Gastrocnemius medialis (tissue), 4 donors: ENCODE measurements around the gene TGFBR2.

Source experiments
- POLR2A ChIP-seq, 2 donors: fragments of 450-650 bp; IDR thresholded peaks; one replicate each; pipeline ENCODE4 v1.6.1; 2017; ENCODE audit warnings: antibody characterized with exemption in 2 of 2, mild to moderate bottlenecking in 2 of 2, moderate library complexity in 2 of 2
- TF ChIP-seq, protein P1 (sequence below), 5 experiments: fragments of 450-650 bp in 3 of 5; fragments of 200-600 bp in 2 of 5; sonication (generic) in 2 of 5; IDR thresholded peaks in 4 of 5; conservative IDR thresholded peaks in 1 of 5; 1 replicate in 4 of 5; 2 replicates in 1 of 5; pipeline ENCODE4 v1.5.1; 2016 to 2019; ENCODE audit warnings: antibody characterized with exemption in 5 of 5, mild to moderate bottlenecking in 3 of 5, moderate library complexity in 3 of 5

DNA sequence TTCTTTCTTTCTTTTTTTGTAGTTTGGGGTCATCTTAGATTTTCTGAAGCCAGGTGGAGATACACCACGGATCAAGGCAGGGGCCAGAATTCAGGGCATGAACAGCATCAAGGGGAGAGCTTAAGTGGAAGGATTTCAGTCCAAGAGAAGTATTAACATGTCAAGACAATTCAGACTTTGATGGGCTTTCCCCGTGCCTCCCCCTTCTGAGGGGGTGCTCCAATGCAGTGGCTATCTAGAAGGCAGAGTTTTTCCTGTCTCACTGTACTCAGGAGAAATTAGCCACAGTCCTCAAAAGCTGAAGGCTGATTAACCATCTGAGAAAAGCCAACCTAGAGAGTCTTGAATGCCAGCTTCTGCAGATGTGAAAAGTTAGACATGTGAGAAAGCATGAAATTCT lies 127.3 kb downstream of the TGFBR2 start:
- TF ChIP-seq, protein P1, sequence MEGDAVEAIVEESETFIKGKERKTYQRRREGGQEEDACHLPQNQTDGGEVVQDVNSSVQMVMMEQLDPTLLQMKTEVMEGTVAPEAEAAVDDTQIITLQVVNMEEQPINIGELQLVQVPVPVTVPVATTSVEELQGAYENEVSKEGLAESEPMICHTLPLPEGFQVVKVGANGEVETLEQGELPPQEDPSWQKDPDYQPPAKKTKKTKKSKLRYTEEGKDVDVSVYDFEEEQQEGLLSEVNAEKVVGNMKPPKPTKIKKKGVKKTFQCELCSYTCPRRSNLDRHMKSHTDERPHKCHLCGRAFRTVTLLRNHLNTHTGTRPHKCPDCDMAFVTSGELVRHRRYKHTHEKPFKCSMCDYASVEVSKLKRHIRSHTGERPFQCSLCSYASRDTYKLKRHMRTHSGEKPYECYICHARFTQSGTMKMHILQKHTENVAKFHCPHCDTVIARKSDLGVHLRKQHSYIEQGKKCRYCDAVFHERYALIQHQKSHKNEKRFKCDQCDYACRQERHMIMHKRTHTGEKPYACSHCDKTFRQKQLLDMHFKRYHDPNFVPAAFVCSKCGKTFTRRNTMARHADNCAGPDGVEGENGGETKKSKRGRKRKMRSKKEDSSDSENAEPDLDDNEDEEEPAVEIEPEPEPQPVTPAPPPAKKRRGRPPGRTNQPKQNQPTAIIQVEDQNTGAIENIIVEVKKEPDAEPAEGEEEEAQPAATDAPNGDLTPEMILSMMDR (IDR thresholded peaks at IDR 0.05 in 4 of 5, conservative IDR thresholded peaks at IDR 0.05 in 1 of 5) = no peak
- TF ChIP-seq POLR2A (IDR thresholded peaks at IDR 0.05) = no peak
